K562 (cell line): ENCODE results near the gene RPL27. TPM values are rescaled to one million over a fixed set of nuclear protein-coding genes. Genes with fewer than 3 reads are reported as not detected.

ENCODE experiments used
- ATAC-seq: fragments of 200-7000 bp; cut with Tn5 transposase; 3 replicates; pipeline ENCODE4 v1.9.1; 2020; ENCODE audit warnings: moderate library complexity
- BruUV-seq: library from RNA; stranded (reverse); fragments of 400-500 nt; replicated peaks from 2 replicates; lab custom pipeline; 2021; lab: Mats Ljungman, UMichigan
- CTCF ChIA-PET: fragments of 300-600 bp; formaldehyde crosslinking; extraction: SDS; loops from one replicate; lab custom pipeline; 2021; ENCODE audit warnings: low intra/inter-chr PET ratio; lab: Yijun Ruan, JAX
- POLR2A ChIA-PET: fragments of 300-600, 350-650 bp; sonication (Branson Sonifier 250); formaldehyde crosslinking; extraction: SDS; loops from one replicate; lab custom pipeline; 2021; ENCODE audit warnings: antibody characterized with exemption, inconsistent platforms; lab: Yijun Ruan, JAX
- DNase-seq, 4 experiments: peaks; one replicate each; pipeline versions ENCODE4 v3.0.0 to v3.0.0-alpha.2; 2011 to 2018; ENCODE audit warnings: low spot score in 3 of 4, mixed read lengths in 3 of 4; ENCODE audit errors: extremely low read depth in 1 of 4
- FAIRE-seq: peaks from 2 replicates; lab custom pipeline; 2011; peaks lifted over from hg19 to GRCh38; lab: Jason Lieb, UNC
- H2AFZ ChIP-seq: 2 replicates; pipeline ENCODE4 v1.6.0; 2011; ENCODE audit warnings: low read depth, low read length, control low read depth, inconsistent platforms
- H3K27ac ChIP-seq: fragments of 200-600 bp; 3 replicates; pipeline ENCODE4 v1.8.0; 2011; ENCODE audit warnings: low read depth, mild to moderate bottlenecking, control low read depth, inconsistent platforms, low read length, moderate library complexity, mixed read lengths; ENCODE audit errors: extremely low read depth
- H3K27me3 ChIP-seq, 2 experiments: fragments of 300-600 bp in 1 of 2; 2 replicates in 1 of 2; 3 replicates in 1 of 2; pipeline versions ENCODE4 v1.6.0 to v1.8.0; 2011; ENCODE audit warnings: inconsistent platforms in 2 of 2, low read length in 2 of 2, mild to moderate bottlenecking in 1 of 2, mixed read lengths in 1 of 2, moderate library complexity in 1 of 2; ENCODE audit not compliant: control insufficient read depth in 2 of 2, insufficient read depth in 2 of 2
- H3K36me3 ChIP-seq: fragments of 300-600 bp; 3 replicates; pipeline ENCODE4 v1.8.0; 2011; ENCODE audit warnings: mild to moderate bottlenecking, low read length, inconsistent platforms; ENCODE audit not compliant: control insufficient read depth, insufficient read depth
- H3K4me1 ChIP-seq, 2 experiments: fragments of 200-600 bp in 1 of 2; replicated peaks in 1 of 2; 2 replicates in 1 of 2; 3 replicates in 1 of 2; pipeline versions ENCODE4 v1.5.1 to v1.8.0; 2011; ENCODE audit warnings: inconsistent platforms in 2 of 2, low read length in 2 of 2, mild to moderate bottlenecking in 1 of 2, mixed read lengths in 1 of 2, moderate library complexity in 1 of 2; ENCODE audit not compliant: control insufficient read depth in 2 of 2, insufficient read depth in 2 of 2
- H3K4me2 ChIP-seq: 2 replicates; pipeline ENCODE4 v1.6.1; 2011; ENCODE audit warnings: low read length, control low read depth, inconsistent platforms, mixed read lengths; ENCODE audit not compliant: insufficient read depth
- H3K4me3 ChIP-seq: fragments of 200-600 bp; sonication (generic), shearing (Covaris generic); 2 replicates; pipeline ENCODE4 v1.5.1; 2016; ENCODE audit warnings: control low read depth, inconsistent platforms
- H3K79me2 ChIP-seq: fragments of 200-600 bp; 3 replicates; pipeline ENCODE4 v1.8.0; 2011; ENCODE audit warnings: low read length, inconsistent platforms; ENCODE audit not compliant: control insufficient read depth, insufficient read depth
- H3K9ac ChIP-seq, 2 experiments: 2 replicates each; pipeline versions ENCODE4 v1.6.0 to v1.6.1; 2011; ENCODE audit warnings: low read depth in 2 of 2, low read length in 2 of 2, control low read depth in 1 of 2, inconsistent platforms in 1 of 2, mild to moderate bottlenecking in 1 of 2, mixed read lengths in 1 of 2; ENCODE audit not compliant: insufficient read depth in 1 of 2
- H3K9me1 ChIP-seq: one replicate; pipeline ENCODE4 v1.6.0; 2011; ENCODE audit warnings: inconsistent platforms, mild to moderate bottlenecking, low read length, moderate library complexity; ENCODE audit not compliant: control insufficient read depth, insufficient read depth
- H3K9me3 ChIP-seq: replicated peaks from 2 replicates; pipeline ENCODE4 v1.5.1; 2011; ENCODE audit warnings: low read depth, low read length, inconsistent platforms; ENCODE audit not compliant: control insufficient read depth, insufficient read depth
- H4K20me1 ChIP-seq: replicated peaks from 2 replicates; pipeline ENCODE4 v1.6.1; 2011; ENCODE audit warnings: low read length, inconsistent platforms, mixed read lengths; ENCODE audit not compliant: control insufficient read depth, insufficient read depth
- CREB1 ChIP-seq, 2 experiments: sonication (generic) in 1 of 2; formaldehyde crosslinking in 1 of 2; IDR thresholded peaks; 2 replicates each; pipeline versions ENCODE4 v1.6.1 to v1.8.0; 2012 to 2022; ENCODE audit warnings: inconsistent platforms in 1 of 2, mild to moderate bottlenecking in 1 of 2, missing genetic modification reagents in 1 of 2, moderate library complexity in 1 of 2
- FOXA1 ChIP-seq: fragments of 450-650 bp; IDR thresholded peaks from 2 replicates; pipeline ENCODE4 v1.6.1; 2016; ENCODE audit warnings: mild to moderate bottlenecking, borderline replicate concordance
- JUNB ChIP-seq: fragments of 450-650 bp; formaldehyde crosslinking; conservative IDR thresholded peaks from 2 replicates; pipeline ENCODE4 v1.4.0; 2020; ENCODE audit warnings: mild to moderate bottlenecking
- KLF16 ChIP-seq: IDR thresholded peaks from 2 replicates; pipeline ENCODE4 v1.6.1; 2016; ENCODE audit warnings: antibody characterized with exemption
- MAFK ChIP-seq: IDR thresholded peaks from 2 replicates; pipeline ENCODE4 v1.6.1; 2011; ENCODE audit warnings: low read length, improper control_type of control experiment
- MTF1 ChIP-seq: fragments of 250-450 bp; sonication (Bioruptor Pico); IDR thresholded peaks from 2 replicates; pipeline ENCODE4 v1.9.0; 2021; ENCODE audit warnings: moderate library complexity, mild to moderate bottlenecking, inconsistent platforms, borderline replicate concordance
- RBM22 ChIP-seq: fragments of 200-400 bp; formaldehyde crosslinking; IDR thresholded peaks from 2 replicates; pipeline ENCODE4 v1.6.1; 2018; ENCODE audit warnings: low read length, low read depth; ENCODE audit not compliant: poor library complexity, severe bottlenecking
- SMAD1 ChIP-seq: fragments of 150-350 bp; IDR thresholded peaks from 2 replicates; pipeline ENCODE4 v1.6.1; 2014; ENCODE audit warnings: low read length, low read depth; ENCODE audit not compliant: partially characterized antibody
- TRIM28 ChIP-seq: fragments of 450-650 bp; IDR thresholded peaks from 2 replicates; pipeline ENCODE4 v1.6.1; 2017
- ZNF140 ChIP-seq: fragments of 250-450 bp; sonication (Bioruptor Pico); IDR thresholded peaks from 2 replicates; pipeline ENCODE4 v1.8.0; 2021; ENCODE audit warnings: moderate library complexity, mild to moderate bottlenecking, inconsistent platforms
- ZNF175 ChIP-seq: fragments of 200-800 bp; sonication (Bioruptor generic); IDR thresholded peaks from 2 replicates; pipeline ENCODE4 v1.6.1; 2016; ENCODE audit warnings: low read depth, mild to moderate bottlenecking, missing genetic modification characterization, missing compliant biosample characterization
- ZNF311 ChIP-seq: fragments of 250-450 bp; sonication (Bioruptor Pico); IDR thresholded peaks from 2 replicates; pipeline ENCODE4 v1.4.0; 2020; ENCODE audit warnings: mild to moderate bottlenecking, moderate library complexity
- whole genome bisulfite sequencing: fragments of 100-300 bp; shearing (Covaris generic); methylation state at CpG from one replicate; pipeline ENCODE4 v1.1.6; 2016; ENCODE audit warnings: low coverage, mixed read lengths; ENCODE audit not compliant: insufficient coverage; ENCODE audit errors: missing lambda C conversion rate; 5-methylcytosine and 5-hydroxymethylcytosine counted together
- in situ Hi-C: fragments of 300-500 bp; cut with MboI; formaldehyde crosslinking; loops from 4 replicates; pipeline ENCODE4 v1.15.0; 2018; ENCODE audit warnings: inconsistent platforms, mixed read lengths
- intact Hi-C: fragments of 100-400 bp; cut with micrococcal nuclease; formaldehyde crosslinking; loops from 2 replicates; pipeline ENCODE4 v1.14.2; 2022
- polyA plus RNA-seq, 8 experiments: library from polyadenylated mRNA; depleted of rRNA in 4 of 8; stranded (reverse) in 5 of 8; unstranded in 3 of 8; fragments of >200 nt; fragmentation: Nextera tagmentation in 2 of 8; fragmentation: Illumina TruSeq in 1 of 8; extraction: Ambion mirVana in 2 of 8; extraction: Trizol in 1 of 8; gene quantifications; 2 replicates each; pipeline versions ENCODE4 v1.2.1 to v1.2.3, GENCODE V29; 2011 to 2014; ENCODE audit warnings: inconsistent platforms in 1 of 8, missing spikeins in 1 of 8
- total RNA-seq, 7 experiments: library from RNA; depleted of rRNA in 6 of 7; stranded (reverse); fragments of >200 nt in 6 of 7; fragmentation: Illumina TruSeq in 2 of 7; extraction: Trizol in 2 of 7; gene quantifications; 2 replicates each; pipeline versions ENCODE4 v1.2.1 to v1.2.3, GENCODE V29; 2011 to 2021; ENCODE audit warnings: low replicate concordance in 1 of 7
- TF ChIP-seq, protein P1 (sequence below): IDR thresholded peaks from 2 replicates; pipeline ENCODE4 v1.6.1; 2011; ENCODE audit warnings: borderline replicate concordance, low read depth, mild to moderate bottlenecking, moderate library complexity, low read length; ENCODE audit not compliant: insufficient read depth, poor library complexity, severe bottlenecking
- TF ChIP-seq, protein P2 (sequence below), 2 experiments: fragments of 450-650 bp; IDR thresholded peaks; 2 replicates each; pipeline ENCODE4 v1.6.1; 2018; ENCODE audit warnings: mild to moderate bottlenecking in 2 of 2, low read depth in 1 of 2; ENCODE audit not compliant: partially characterized antibody in 2 of 2

The RPL27 gene
- total and polyA plus RNA-seq, 9 of the 15 experiments (the other 6 are each of a cell fraction or from before 2014, with no cell fraction given): 1,539 to 6,155 (median 3,710) TPM

DNA sequence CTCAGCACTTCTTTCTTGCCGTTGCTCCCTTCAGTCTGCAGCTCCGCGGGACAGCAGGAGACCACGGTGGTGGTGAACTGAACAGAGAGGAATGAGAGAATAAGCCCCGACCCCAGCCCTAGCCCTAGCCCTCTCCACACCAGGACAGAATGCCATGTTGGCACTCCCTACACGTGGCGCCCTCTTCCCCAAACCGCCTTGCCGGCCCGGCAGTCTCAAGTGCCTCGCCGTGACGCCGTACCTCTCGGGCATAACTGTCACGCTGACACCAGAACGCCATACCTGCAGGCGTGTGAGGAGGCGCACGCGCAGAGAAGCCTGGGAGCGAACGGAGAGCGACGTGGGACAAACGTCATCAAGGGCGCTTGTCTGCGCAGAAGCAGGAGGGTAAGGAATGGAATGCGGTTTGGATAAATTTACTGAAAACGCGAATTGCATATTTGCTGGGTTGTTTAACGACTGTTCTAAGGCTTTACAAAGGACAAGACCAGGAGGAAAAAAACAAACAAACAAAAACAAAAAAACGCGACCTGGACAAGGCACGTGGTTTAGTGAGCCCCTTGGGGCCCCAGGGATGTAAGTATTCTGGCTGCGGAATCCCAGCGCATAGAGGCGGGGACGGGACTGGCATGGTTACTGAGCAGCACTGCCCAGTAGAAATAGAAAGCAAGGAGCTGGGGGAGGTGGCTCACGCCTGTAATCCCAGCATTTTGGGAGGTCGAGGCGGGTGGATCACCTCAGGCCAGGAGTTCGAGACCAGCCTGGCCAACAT, 33.9 kb upstream of the RPL27 start, which contains the start of gene AARSD1 (continued):
- TF ChIP-seq, protein P1, sequence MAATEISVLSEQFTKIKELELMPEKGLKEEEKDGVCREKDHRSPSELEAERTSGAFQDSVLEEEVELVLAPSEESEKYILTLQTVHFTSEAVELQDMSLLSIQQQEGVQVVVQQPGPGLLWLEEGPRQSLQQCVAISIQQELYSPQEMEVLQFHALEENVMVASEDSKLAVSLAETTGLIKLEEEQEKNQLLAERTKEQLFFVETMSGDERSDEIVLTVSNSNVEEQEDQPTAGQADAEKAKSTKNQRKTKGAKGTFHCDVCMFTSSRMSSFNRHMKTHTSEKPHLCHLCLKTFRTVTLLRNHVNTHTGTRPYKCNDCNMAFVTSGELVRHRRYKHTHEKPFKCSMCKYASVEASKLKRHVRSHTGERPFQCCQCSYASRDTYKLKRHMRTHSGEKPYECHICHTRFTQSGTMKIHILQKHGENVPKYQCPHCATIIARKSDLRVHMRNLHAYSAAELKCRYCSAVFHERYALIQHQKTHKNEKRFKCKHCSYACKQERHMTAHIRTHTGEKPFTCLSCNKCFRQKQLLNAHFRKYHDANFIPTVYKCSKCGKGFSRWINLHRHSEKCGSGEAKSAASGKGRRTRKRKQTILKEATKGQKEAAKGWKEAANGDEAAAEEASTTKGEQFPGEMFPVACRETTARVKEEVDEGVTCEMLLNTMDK: no peak
- no peak for TF ChIP-seq JUNB (CRISPR knock-in tag)
- TF ChIP-seq RBM22: no peak
- TF ChIP-seq FOXA1: no peak

- Histone ChIP-seq H3K27ac (no peak overlapping the region), H3K79me2 (peaks cover 27% of the 10 kb centered on the region), H3K9me1 (no peaks in the 10 kb centered on the region), H3K4me3 (no peak overlapping the region), H3K9ac (no peak overlapping the region), H3K4me2 (no peak overlapping the region), H2AFZ (no peak overlapping the region), H3K9me3 (no peaks in the 10 kb centered on the region), H3K4me1 (peaks cover 3 to 7% of the 10 kb centered on the region in 2 experiments; a peak in 4 of 5 replicates), H3K27me3 (no peaks in the 10 kb centered on the region), H3K36me3 (peaks cover 5% of the 10 kb centered on the region; the same call in 2 of the 3 replicates), H4K20me1 (no peaks in the 10 kb centered on the region)
- ChIA-PET POLR2A (interaction anchor here (0.6 to 2.6 kb wide), 4 partner anchors 12 to 347 kb away, joined by 3 to 17 read pairs (median 12); partner anchors contain the start of genes PTGES3L, RPL27 and RUNDC1), CTCF (no interaction called here)
- no TSS peak for BruUV-seq
- in situ Hi-C loops: no loop called here
- ATAC-seq: no peak
- no peak for DNase-seq
- FAIRE-seq: no peak
- WGBS: 40% methylated on average over 1 of the region's 1 CpG
- intact Hi-C loops: no loop called here
- TF ChIP-seq ZNF311 (CRISPR knock-in tag): no peak
- no peak for TF ChIP-seq KLF16
- no peak for TF ChIP-seq MAFK
- TF ChIP-seq SMAD1: no peak
- no peak for TF ChIP-seq MTF1
- TF ChIP-seq, protein P2, sequence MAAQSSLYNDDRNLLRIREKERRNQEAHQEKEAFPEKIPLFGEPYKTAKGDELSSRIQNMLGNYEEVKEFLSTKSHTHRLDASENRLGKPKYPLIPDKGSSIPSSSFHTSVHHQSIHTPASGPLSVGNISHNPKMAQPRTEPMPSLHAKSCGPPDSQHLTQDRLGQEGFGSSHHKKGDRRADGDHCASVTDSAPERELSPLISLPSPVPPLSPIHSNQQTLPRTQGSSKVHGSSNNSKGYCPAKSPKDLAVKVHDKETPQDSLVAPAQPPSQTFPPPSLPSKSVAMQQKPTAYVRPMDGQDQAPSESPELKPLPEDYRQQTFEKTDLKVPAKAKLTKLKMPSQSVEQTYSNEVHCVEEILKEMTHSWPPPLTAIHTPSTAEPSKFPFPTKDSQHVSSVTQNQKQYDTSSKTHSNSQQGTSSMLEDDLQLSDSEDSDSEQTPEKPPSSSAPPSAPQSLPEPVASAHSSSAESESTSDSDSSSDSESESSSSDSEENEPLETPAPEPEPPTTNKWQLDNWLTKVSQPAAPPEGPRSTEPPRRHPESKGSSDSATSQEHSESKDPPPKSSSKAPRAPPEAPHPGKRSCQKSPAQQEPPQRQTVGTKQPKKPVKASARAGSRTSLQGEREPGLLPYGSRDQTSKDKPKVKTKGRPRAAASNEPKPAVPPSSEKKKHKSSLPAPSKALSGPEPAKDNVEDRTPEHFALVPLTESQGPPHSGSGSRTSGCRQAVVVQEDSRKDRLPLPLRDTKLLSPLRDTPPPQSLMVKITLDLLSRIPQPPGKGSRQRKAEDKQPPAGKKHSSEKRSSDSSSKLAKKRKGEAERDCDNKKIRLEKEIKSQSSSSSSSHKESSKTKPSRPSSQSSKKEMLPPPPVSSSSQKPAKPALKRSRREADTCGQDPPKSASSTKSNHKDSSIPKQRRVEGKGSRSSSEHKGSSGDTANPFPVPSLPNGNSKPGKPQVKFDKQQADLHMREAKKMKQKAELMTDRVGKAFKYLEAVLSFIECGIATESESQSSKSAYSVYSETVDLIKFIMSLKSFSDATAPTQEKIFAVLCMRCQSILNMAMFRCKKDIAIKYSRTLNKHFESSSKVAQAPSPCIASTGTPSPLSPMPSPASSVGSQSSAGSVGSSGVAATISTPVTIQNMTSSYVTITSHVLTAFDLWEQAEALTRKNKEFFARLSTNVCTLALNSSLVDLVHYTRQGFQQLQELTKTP (IDR thresholded peaks at IDR 0.05; ENCODE audit: low read depth in 1 of 2, partially characterized antibody in 2 of 2): no peak
- no peak for TF ChIP-seq TRIM28
- no peak for TF ChIP-seq ZNF140
- no peak for TF ChIP-seq CREB1 (IDR thresholded peaks at IDR 0.05)
- no peak for TF ChIP-seq CREB1 (CRISPR knock-in tag; IDR thresholded peaks at IDR 0.05)
- no peak for TF ChIP-seq ZNF175 (CRISPR knock-in tag)
Observed at GRCh38 chr17:42967925-42968324, 30.3 kb upstream of the RPL27 start.
